Motor neuron (in vitro differentiated cells): Measurements from ENCODE around the gene ZNF511. TPM values are rescaled to one million over a fixed set of nuclear protein-coding genes. Genes with fewer than 3 reads are reported as not detected.
A peak's percentile ranks its signal among the peaks of the same experiment; 100 is the strongest.

Experiments
- ATAC-seq, 8 experiments: fragments of 200-7000 bp; cut with Tn5 transposase; replicated peaks in 6 of 8; 2 replicates each; pipeline ENCODE4 v1.8.0; 2021; ENCODE audit warnings: mild to moderate bottlenecking in 8 of 8, moderate library complexity in 8 of 8
- H3K27ac ChIP-seq, 2 donors: fragments of 250-450 bp; sonication (Bioruptor Pico); 2 replicates each; pipeline ENCODE4 v1.9.0; 2021; ENCODE audit warnings: antibody characterized with exemption in 2 of 2, mild to moderate bottlenecking in 2 of 2, moderate library complexity in 1 of 2
- H3K4me1 ChIP-seq, 2 donors: fragments of 250-450 bp; sonication (Bioruptor Pico); replicated peaks in 1 of 2; 2 replicates each; pipeline ENCODE4 v1.6.1; 2021; ENCODE audit warnings: antibody characterized with exemption in 2 of 2, mild to moderate bottlenecking in 2 of 2, moderate library complexity in 1 of 2
- H3K4me3 ChIP-seq, 5 donors: fragments of 250-450 bp; sonication (Bioruptor Pico); 2 replicates each; pipeline ENCODE4 v1.9.0; 2021; ENCODE audit warnings: antibody characterized with exemption in 5 of 5, mild to moderate bottlenecking in 5 of 5, moderate library complexity in 4 of 5
- WGBS, 10 experiments: fragments of 450-650 bp; shearing (Covaris generic); methylation state at CpG; one replicate each; pipeline ENCODE4 v1.0.0; 2022; 5-methylcytosine and 5-hydroxymethylcytosine counted together
- in situ Hi-C, 9 experiments: fragments of 400-800 bp; cut with MboI; loops; one replicate each; pipeline ENCODE4 v1.15.0; 2021; ENCODE audit warnings: low sequenced_read_pairs in 9 of 9, low pct_unique_long_range_greater_than_20kb in 2 of 9; ENCODE audit not compliant: unreplicated experiment in 9 of 9
- total RNA-seq, 8 experiments: library from RNA; unstranded; fragments of 300-600 nt; gene quantifications; 2 replicates each; pipeline versions ENCODE4 v1.2.3 to v1.2.4, GENCODE V29; 2022

The ZNF511 gene
- total RNA-seq, 8 experiments from 2014 or later: 10.5 to 43.7 (median 23.3) TPM

- 60 to 80% (median 69%) methylated on average over 1 to 7 of the region's 24 CpGs; no CpG with 5 or more reads in 5 of the 10 experiments for WGBS, 10 experiments
- Histone ChIP-seq H3K4me1 (peaks cover 0 to 2% of the 10 kb centered on the region in 2 donors), H3K27ac (no peak overlapping the region), H3K4me3 (no peak overlapping the region)
- peak in 2 of 8 experiments; percentile 12 to 34 for ATAC-seq
- in situ Hi-C loops: no loop called here
These were observed 42.9 kb downstream of the ZNF511 start for GRCh38 chr10:133351408-133352318.

GRCh38 chr10:133353202-133353959 lies 44.7 kb downstream of the ZNF511 start:
- no peak for ATAC-seq
- in situ Hi-C loops: no loop called here
- H3K4me1 ChIP-seq: peaks cover 0 to 5% of the 10 kb centered on the region in 2 donors
- H3K4me3 ChIP-seq: no peak overlapping the region
- no peak overlapping the region for H3K27ac ChIP-seq
- 17 to 100% (median 100%) methylated on average over 1 to 7 of the region's 16 CpGs; no CpG with 5 or more reads in 3 of the 10 experiments for WGBS, 10 experiments

- Histone ChIP-seq H3K4me3 (no peak overlapping the region), H3K4me1 (peaks cover 0 to 5% of the 10 kb centered on the region in 2 donors), H3K27ac (no peak overlapping the region)
- ATAC-seq: no peak
- 67 to 95% (median 85%) methylated on average over 3 to 9 of the region's 16 CpGs; no CpG with 5 or more reads in 5 of the 10 experiments for WGBS, 10 experiments
- in situ Hi-C loops: no loop called here
These were observed 45.4 kb downstream of the ZNF511 start for GRCh38 chr10:133353988-133354605.

GRCh38 chr10:133354672-133355240 lies 46.0 kb downstream of the ZNF511 start:
- ATAC-seq: no peak
- Histone ChIP-seq H3K4me3 (no peak overlapping the region), H3K27ac (no peak overlapping the region), H3K4me1 (peaks cover 0 to 5% of the 10 kb centered on the region in 2 donors)
- 92 to 100% methylated on average over 1 to 2 of the region's 14 CpGs; no CpG with 5 or more reads in 8 of the 10 experiments for WGBS, 10 experiments
- in situ Hi-C loops: no loop called here

GRCh38 chr10:133355266-133355665 lies 46.6 kb downstream of the ZNF511 start:
- no peak for ATAC-seq
- WGBS, 10 experiments: 56 to 87% methylated on average over 2 to 3 of the region's 6 CpGs; no CpG with 5 or more reads in 8 of the 10 experiments

GRCh38 chr10:133355991-133356390 lies 47.3 kb downstream of the ZNF511 start:
- in situ Hi-C loops: no loop called here
- Histone ChIP-seq H3K4me1 (peaks cover 0 to 5% of the 10 kb centered on the region in 2 donors), H3K4me3 (no peak overlapping the region), H3K27ac (no peak overlapping the region)
- ATAC-seq: no peak
- WGBS, 10 experiments: no CpG with 5 or more reads among the region's 3 CpGs

More at GRCh38 chr10:133355266-133355665, 46.6 kb downstream of the ZNF511 start:
- Histone ChIP-seq H3K27ac (no peak overlapping the region), H3K4me1 (peaks cover 0 to 5% of the 10 kb centered on the region in 2 donors), H3K4me3 (no peak overlapping the region)
- in situ Hi-C loops: no loop called here

- H3K4me3 ChIP-seq: peak overlapping the region; percentile 47 to 86 (median 57)
- WGBS, 10 experiments: 19 to 35% methylated on average over 2 to 3 of the region's 27 CpGs; no CpG with 5 or more reads in 8 of the 10 experiments
- H3K4me1 ChIP-seq: peaks cover 0 to 5% of the 10 kb centered on the region in 2 donors
- in situ Hi-C loops: no loop called here
- no peak overlapping the region for H3K27ac ChIP-seq
- ATAC-seq: peak in 7 of 8 experiments; percentile 2 to 35 (median 12)
These were observed 48.0 kb downstream of the ZNF511 start for GRCh38 chr10:133356549-133357284.

- ATAC-seq: peak; percentile 64 to 88 (median 84)
- in situ Hi-C loops: no loop called here
- WGBS, 10 experiments: 0% methylated on average over 5 of the region's 83 CpGs; no CpG with 5 or more reads in 9 of the 10 experiments
- H3K27ac ChIP-seq: peak within 1 kb of the TSS in 1 of 2 donors; percentile 78
- H3K4me1 ChIP-seq: peaks cover 0 to 5% of the 10 kb centered on the region in 2 donors
- peak within 1 kb of the TSS; percentile 47 to 86 (median 57) for H3K4me3 ChIP-seq
These were observed 48.8 kb downstream of the ZNF511 start, which contains the start of gene FUOM for GRCh38 chr10:133357285-133358161. Gene FUOM (minus strand): TSS chr10:133358019. CDS start chr10:133358007, 12 bp downstream.

- peaks cover 0 to 5% of the 10 kb centered on the region in 2 donors for H3K4me1 ChIP-seq
- WGBS, 10 experiments: 30 to 90% (median 55%) methylated on average over 2 to 8 of the region's 41 CpGs; no CpG with 5 or more reads in 6 of the 10 experiments
- H3K27ac ChIP-seq: no peak overlapping the region
- peak in 4 of 8 experiments; percentile 5 to 42 (median 16) for ATAC-seq
- H3K4me3 ChIP-seq: peak overlapping the region in 3 of 5 donors; percentile 57 to 86 (median 65)
- in situ Hi-C loops: no loop called here
These were observed 49.6 kb downstream of the ZNF511 start for GRCh38 chr10:133358162-133358924.

- peaks cover 0 to 5% of the 10 kb centered on the region in 2 donors for H3K4me1 ChIP-seq
- H3K4me3 ChIP-seq: no peak overlapping the region
- WGBS, 10 experiments: 12 to 100% (median 92%) methylated on average over 2 to 4 of the region's 11 CpGs; no CpG with 5 or more reads in 4 of the 10 experiments
- no peak for ATAC-seq
- no peak overlapping the region for H3K27ac ChIP-seq
- in situ Hi-C loops: no loop called here
These were observed 50.2 kb downstream of the ZNF511 start for GRCh38 chr10:133358925-133359310.
